Measurements from ENCODE around the gene BCAS1. TPM values are rescaled to one million over a fixed set of nuclear protein-coding genes. Genes with fewer than 3 reads are reported as not detected.
A peak's percentile ranks its signal among the peaks of the same experiment; 100 is the strongest.

BCAS1 gene
- total RNA-seq, 1 experiment from 2014 or later: not detected

GRCh38 chr20:54105653-54106052 lies 35.3 kb upstream of the BCAS1 start:
- no peak for DNase-seq (ENCODE audit: low read depth, low spot score)
- in situ Hi-C loops (cut with HindIII; ENCODE audit: low pct_unique_long_range_greater_than_20kb, low sequenced_read_pairs): no loop called here

- in situ Hi-C loops (cut with HindIII; ENCODE audit: low pct_unique_long_range_greater_than_20kb, low sequenced_read_pairs): no loop called here
- DNase-seq (ENCODE audit: low read depth, low spot score): no peak
These were observed 34.4 kb upstream of the BCAS1 start for GRCh38 chr20:54104781-54105180.

GRCh38 chr20:54103762-54104600 lies 33.6 kb upstream of the BCAS1 start:
- DNase-seq (ENCODE audit: low read depth, low spot score): no peak
- in situ Hi-C loops (cut with HindIII; ENCODE audit: low pct_unique_long_range_greater_than_20kb, low sequenced_read_pairs): no loop called here

- peak; percentile 89 for DNase-seq (ENCODE audit: low read depth, low spot score)
- in situ Hi-C loops (cut with HindIII; ENCODE audit: low pct_unique_long_range_greater_than_20kb, low sequenced_read_pairs): no loop called here
These were observed 32.8 kb upstream of the BCAS1 start for GRCh38 chr20:54103067-54103761.

- no peak for DNase-seq (ENCODE audit: low read depth, low spot score)
- in situ Hi-C loops (cut with HindIII; ENCODE audit: low pct_unique_long_range_greater_than_20kb, low sequenced_read_pairs): no loop called here
These were observed 32.1 kb upstream of the BCAS1 start for GRCh38 chr20:54102543-54102942.

- in situ Hi-C loops (cut with HindIII; ENCODE audit: low pct_unique_long_range_greater_than_20kb, low sequenced_read_pairs): no loop called here
- no peak for DNase-seq (ENCODE audit: low read depth, low spot score)
These were observed 30.2 kb upstream of the BCAS1 start for GRCh38 chr20:54100563-54100962.

- in situ Hi-C loops (cut with HindIII; ENCODE audit: low pct_unique_long_range_greater_than_20kb, low sequenced_read_pairs): no loop called here
- DNase-seq (ENCODE audit: low read depth, low spot score): no peak
These were observed 29.5 kb upstream of the BCAS1 start for GRCh38 chr20:54099894-54100293.

GRCh38 chr20:54098047-54098446 lies 27.7 kb upstream of the BCAS1 start:
- in situ Hi-C loops (cut with HindIII; ENCODE audit: low pct_unique_long_range_greater_than_20kb, low sequenced_read_pairs): no loop called here

GRCh38 chr20:54097236-54097529 lies 26.8 kb upstream of the BCAS1 start:
- in situ Hi-C loops (cut with HindIII; ENCODE audit: low pct_unique_long_range_greater_than_20kb, low sequenced_read_pairs): no loop called here

More at GRCh38 chr20:54098047-54098446, 27.7 kb upstream of the BCAS1 start:
- no peak for DNase-seq (ENCODE audit: low read depth, low spot score)

GRCh38 chr20:54095824-54096223 lies 25.4 kb upstream of the BCAS1 start:
- in situ Hi-C loops (cut with HindIII; ENCODE audit: low pct_unique_long_range_greater_than_20kb, low sequenced_read_pairs): no loop called here
- no peak for DNase-seq (ENCODE audit: low read depth, low spot score)

More at GRCh38 chr20:54097236-54097529, 26.8 kb upstream of the BCAS1 start:
- DNase-seq (ENCODE audit: low read depth, low spot score): no peak

GRCh38 chr20:54094268-54094580 lies 23.8 kb upstream of the BCAS1 start:
- in situ Hi-C loops (cut with HindIII; ENCODE audit: low pct_unique_long_range_greater_than_20kb, low sequenced_read_pairs): no loop called here
- DNase-seq (ENCODE audit: low read depth, low spot score): no peak

- in situ Hi-C loops (cut with HindIII; ENCODE audit: low pct_unique_long_range_greater_than_20kb, low sequenced_read_pairs): no loop called here
These were observed 23.3 kb upstream of the BCAS1 start for GRCh38 chr20:54093423-54094267.

GRCh38 chr20:54092021-54092420 lies 21.6 kb upstream of the BCAS1 start:
- peak; percentile 22 for DNase-seq (ENCODE audit: low read depth, low spot score)

More at GRCh38 chr20:54093423-54094267, 23.3 kb upstream of the BCAS1 start:
- DNase-seq (ENCODE audit: low read depth, low spot score): peak; percentile 98

GRCh38 chr20:54091120-54091480 lies 20.7 kb upstream of the BCAS1 start:
- in situ Hi-C loops (cut with HindIII; ENCODE audit: low pct_unique_long_range_greater_than_20kb, low sequenced_read_pairs): no loop called here

More at GRCh38 chr20:54092021-54092420, 21.6 kb upstream of the BCAS1 start:
- in situ Hi-C loops (cut with HindIII; ENCODE audit: low pct_unique_long_range_greater_than_20kb, low sequenced_read_pairs): no loop called here

GRCh38 chr20:54090230-54091119 lies 20.1 kb upstream of the BCAS1 start:
- in situ Hi-C loops (cut with HindIII; ENCODE audit: low pct_unique_long_range_greater_than_20kb, low sequenced_read_pairs): no loop called here
- DNase-seq (ENCODE audit: low read depth, low spot score): no peak

More at GRCh38 chr20:54091120-54091480, 20.7 kb upstream of the BCAS1 start:
- DNase-seq (ENCODE audit: low read depth, low spot score): no peak

GRCh38 chr20:54088430-54088829 lies 18.0 kb upstream of the BCAS1 start:
- in situ Hi-C loops (cut with HindIII; ENCODE audit: low pct_unique_long_range_greater_than_20kb, low sequenced_read_pairs): no loop called here
- DNase-seq (ENCODE audit: low read depth, low spot score): no peak

GRCh38 chr20:54086507-54087039 lies 16.2 kb upstream of the BCAS1 start:
- DNase-seq (ENCODE audit: low read depth, low spot score): no peak
- in situ Hi-C loops (cut with HindIII; ENCODE audit: low pct_unique_long_range_greater_than_20kb, low sequenced_read_pairs): no loop called here

Measured in SK-MEL-5 (cell line).